Suprapubic skin (tissue), 4 donors: ENCODE data around the gene PDCD7. TPM values are rescaled to one million over a fixed set of nuclear protein-coding genes. Genes with fewer than 3 reads are reported as not detected.

Experiments used
- DNase-seq, 2 donors: peaks; one replicate each; pipeline ENCODE4 v3.0.0-alpha.2; 2019; ENCODE audit warnings: low spot score in 2 of 2
- H3K27ac ChIP-seq: fragments of 200-600 bp; sonication (generic); one replicate; pipeline ENCODE4 v1.5.1; 2019
- H3K27me3 ChIP-seq: fragments of 200-600 bp; sonication (generic); one replicate; pipeline ENCODE4 v1.5.1; 2019
- H3K36me3 ChIP-seq: fragments of 200-600 bp; sonication (generic); one replicate; pipeline ENCODE4 v1.5.1; 2019
- H3K4me1 ChIP-seq: fragments of 200-600 bp; sonication (generic); one replicate; pipeline ENCODE4 v1.5.1; 2019
- H3K4me3 ChIP-seq: fragments of 200-600 bp; sonication (generic); one replicate; pipeline ENCODE4 v1.5.1; 2019; ENCODE audit warnings: mild to moderate bottlenecking
- H3K9me3 ChIP-seq: fragments of 200-600 bp; sonication (generic); one replicate; pipeline ENCODE4 v1.5.1; 2019
- CTCF ChIP-seq, 2 donors: fragments of 200-600 bp in 1 of 2; fragments of 450-650 bp in 1 of 2; sonication (generic) in 1 of 2; IDR thresholded peaks; one replicate each; pipeline ENCODE4 v1.5.1; 2016 to 2019; ENCODE audit warnings: antibody characterized with exemption in 2 of 2, mild to moderate bottlenecking in 1 of 2, moderate library complexity in 1 of 2
- EP300 ChIP-seq: sonication (generic); formaldehyde crosslinking; IDR thresholded peaks from one replicate; pipeline ENCODE4 v1.6.1; 2017; ENCODE audit warnings: antibody characterized with exemption
- POLR2A ChIP-seq, 2 donors: fragments of 450-650 bp; IDR thresholded peaks; one replicate each; pipeline ENCODE4 v1.6.1; 2017; ENCODE audit warnings: antibody characterized with exemption in 2 of 2, mild to moderate bottlenecking in 2 of 2, moderate library complexity in 2 of 2
- POLR2AphosphoS5 ChIP-seq, 3 donors: sonication (generic); formaldehyde crosslinking; IDR thresholded peaks; one replicate each; pipeline ENCODE4 v1.6.1; 2017; ENCODE audit warnings: antibody characterized with exemption in 3 of 3
- WGBS: methylation state at CpG from one replicate; pipeline ENCODE4 v1.1.5; 2018; 5-methylcytosine and 5-hydroxymethylcytosine counted together
- total RNA-seq, 4 donors: library from RNA; depleted of rRNA; stranded (reverse); fragments of >200 nt; gene quantifications; one replicate each; pipeline ENCODE4 v1.1.0, GENCODE V29; 2016

PDCD7 gene
- total RNA-seq, 4 donors from 2014 or later: 18.1 to 46.3 (median 22.0) TPM

- Histone ChIP-seq H3K9me3 (no peaks in the 10 kb centered on the region), H3K4me1 (peaks cover 27% of the 10 kb centered on the region), H3K27me3 (peaks cover 19% of the 10 kb centered on the region), H3K4me3 (no peak overlapping the region), H3K27ac (no peak overlapping the region), H3K36me3 (no peaks in the 10 kb centered on the region)
- TF ChIP-seq EP300 (no peak), POLR2A (IDR thresholded peaks at IDR 0.05) (no peak), CTCF (IDR thresholded peaks at IDR 0.05) (no peak), POLR2AphosphoS5 (IDR thresholded peaks at IDR 0.05) (no peak)
- no peak for DNase-seq
- 80% methylated on average over 3 of the region's 3 CpGs for WGBS
These were observed 61.0 kb downstream of the PDCD7 start for GRCh38 chr15:65072617-65073016.

GRCh38 chr15:65072027-65072426 is 61.6 kb downstream of the PDCD7 start:
- H3K9me3 ChIP-seq: no peaks in the 10 kb centered on the region
- WGBS: 50% methylated on average over 1 of the region's 1 CpG

DNA sequence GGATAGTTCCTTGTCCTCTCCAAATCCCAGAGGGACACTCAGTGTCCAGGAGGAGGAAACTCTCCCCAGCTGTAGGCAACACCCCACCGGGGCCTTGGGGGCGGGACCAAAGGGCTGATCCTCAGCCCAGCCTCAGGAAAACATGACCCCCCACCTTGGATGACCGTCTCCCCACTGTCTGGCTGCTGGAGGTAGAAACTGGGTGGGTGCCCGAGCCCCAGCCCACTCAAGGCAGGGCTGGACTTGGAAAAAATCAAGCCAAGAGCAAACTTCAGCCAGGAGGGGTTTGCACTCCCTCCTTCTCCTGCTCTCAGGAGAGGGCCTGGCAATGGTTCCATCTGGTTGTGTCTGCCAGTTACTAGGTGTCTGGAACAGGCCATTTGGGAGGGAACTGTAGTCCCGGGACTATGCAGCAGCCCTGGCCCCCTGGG is 62.2 kb downstream of the PDCD7 start:
- no peak for DNase-seq
- WGBS: 58% methylated on average over 2 of the region's 5 CpGs
- no peak for TF ChIP-seq CTCF (IDR thresholded peaks at IDR 0.05)
- no peak for TF ChIP-seq POLR2AphosphoS5 (IDR thresholded peaks at IDR 0.05)
- no peak for TF ChIP-seq POLR2A (IDR thresholded peaks at IDR 0.05)
- no peak for TF ChIP-seq EP300
- Histone ChIP-seq H3K27ac (peak overlapping the region; percentile 7), H3K27me3 (peaks cover 19% of the 10 kb centered on the region), H3K9me3 (no peaks in the 10 kb centered on the region), H3K36me3 (no peaks in the 10 kb centered on the region), H3K4me1 (peaks cover 31% of the 10 kb centered on the region), H3K4me3 (no peak overlapping the region)

More at GRCh38 chr15:65072027-65072426, 61.6 kb downstream of the PDCD7 start:
- H3K4me3 ChIP-seq: no peak overlapping the region
- no peak for DNase-seq
- H3K27ac ChIP-seq: peak overlapping the region; percentile 7
- peaks cover 19% of the 10 kb centered on the region for H3K27me3 ChIP-seq
- TF ChIP-seq EP300 (no peak), POLR2AphosphoS5 (IDR thresholded peaks at IDR 0.05) (no peak), POLR2A (IDR thresholded peaks at IDR 0.05) (no peak), CTCF (IDR thresholded peaks at IDR 0.05) (no peak)
- no peaks in the 10 kb centered on the region for H3K36me3 ChIP-seq
- H3K4me1 ChIP-seq: peaks cover 31% of the 10 kb centered on the region

DNA sequence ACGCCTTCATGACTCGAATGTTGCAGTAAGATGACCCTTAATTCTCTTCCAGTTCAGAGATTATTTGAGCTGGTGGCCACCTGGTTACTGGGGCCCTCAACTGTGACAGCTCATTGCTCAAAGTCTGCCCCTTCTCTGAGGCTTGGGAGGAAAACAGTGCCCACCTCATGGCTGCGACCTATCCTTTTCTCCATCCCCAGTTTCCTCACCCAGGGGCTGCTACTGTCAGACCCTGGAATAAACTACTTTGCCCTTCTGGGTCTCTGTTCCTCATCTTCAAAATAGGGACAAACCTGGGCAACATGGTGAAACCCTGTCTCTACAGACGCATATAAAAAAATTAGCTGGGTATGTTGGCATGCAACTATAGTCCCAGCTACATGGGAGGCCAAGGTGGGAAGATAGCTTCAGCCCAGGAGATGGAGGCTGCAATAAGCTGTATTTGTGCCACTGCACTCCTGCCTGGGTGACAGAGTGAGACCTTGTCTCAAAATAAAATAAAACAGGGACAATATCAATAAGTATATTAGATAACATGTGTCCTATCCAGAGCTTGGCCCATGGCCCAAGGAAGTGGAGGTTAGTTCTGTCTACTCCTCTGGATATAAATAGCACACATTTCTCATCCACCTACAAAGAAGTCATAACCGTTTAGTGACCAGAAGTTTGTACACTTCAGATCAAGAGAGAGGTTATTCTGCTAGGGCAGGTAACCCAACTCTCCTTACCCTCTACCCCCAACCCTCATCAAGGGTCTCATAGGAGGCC is 63.6 kb downstream of the PDCD7 start:
- Histone ChIP-seq H3K4me1 (peaks cover 31% of the 10 kb centered on the region), H3K27ac (no peak overlapping the region)

More for the DNA sequence above, 63.6 kb downstream of the PDCD7 start:
- Histone ChIP-seq H3K9me3 (no peaks in the 10 kb centered on the region), H3K4me3 (no peak overlapping the region), H3K27me3 (peaks cover 22% of the 10 kb centered on the region), H3K36me3 (no peaks in the 10 kb centered on the region)
- TF ChIP-seq EP300 (no peak), CTCF (IDR thresholded peaks at IDR 0.05) (no peak)
- no peak for DNase-seq
- WGBS: 77% methylated on average over 5 of the region's 5 CpGs
